ENCODE measurements around the gene TBC1D22A. TPM values are rescaled to one million over a fixed set of nuclear protein-coding genes. Genes with fewer than 3 reads are reported as not detected.

The TBC1D22A gene
- total and polyA plus RNA-seq, 2 donors from 2014 or later: 24.6 to 39.4 TPM

DNA sequence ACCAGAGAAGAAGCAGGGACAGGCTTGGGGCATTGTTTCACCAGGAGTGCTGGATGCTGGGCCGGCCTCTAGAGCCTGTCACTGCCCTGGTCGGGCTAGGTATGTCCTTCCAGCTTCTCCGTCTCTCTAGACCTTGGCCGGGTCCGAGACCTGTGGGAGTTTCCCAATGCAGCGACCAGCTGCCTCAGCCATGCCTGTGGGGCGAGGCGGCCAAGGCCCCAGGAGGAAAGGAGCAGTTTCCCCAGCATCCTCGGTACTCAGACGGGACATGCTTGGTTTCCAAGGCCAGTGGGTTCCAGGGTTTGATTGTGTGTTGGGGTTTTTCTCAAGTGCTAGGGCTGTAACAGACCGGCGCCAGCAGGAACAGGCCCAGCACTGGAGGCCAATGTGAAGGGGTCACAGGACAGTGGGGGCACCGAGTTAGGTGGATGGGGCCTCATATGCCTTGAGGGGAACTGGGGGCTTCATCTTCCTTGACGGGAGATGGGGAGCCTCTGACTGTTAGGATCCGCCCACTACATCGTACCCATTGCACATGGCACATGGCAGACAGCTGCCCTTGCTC is 339.0 kb downstream of the TBC1D22A start:
- Histone ChIP-seq H3K27me3 (ENCODE audit: control insufficient read depth, insufficient read depth, low read length) (no peaks in the 10 kb centered on the region), H3K9me3 (ENCODE audit: control insufficient read depth in 2 of 3, insufficient read depth in 1 of 3, low read length in 3 of 3) (no peaks in the 10 kb centered on the region), H3K9ac (ENCODE audit: low read length in 3 of 3) (no peak overlapping the region), H3K4me3 (ENCODE audit: low read length in 3 of 3) (no peak overlapping the region), H3K4me1 (ENCODE audit: control insufficient read depth in 2 of 3, insufficient read depth in 2 of 3, low read depth in 1 of 3, low read length in 3 of 3) (peaks cover 0 to 19% (median 12%) of the 10 kb centered on the region in 3 donors), H3K36me3 (ENCODE audit: control insufficient read depth in 2 of 3, insufficient read depth in 3 of 3, low read length in 3 of 3) (no peaks in the 10 kb centered on the region), H3K27ac (ENCODE audit: low read depth in 2 of 2, low read length in 2 of 2) (peak overlapping the region; percentile 75 to 82)
- DNase-seq (no peak), FAIRE-seq (no peak)
- intact Hi-C loops (cut with DNase I): no loop called here
- TF ChIP-seq, protein P1, sequence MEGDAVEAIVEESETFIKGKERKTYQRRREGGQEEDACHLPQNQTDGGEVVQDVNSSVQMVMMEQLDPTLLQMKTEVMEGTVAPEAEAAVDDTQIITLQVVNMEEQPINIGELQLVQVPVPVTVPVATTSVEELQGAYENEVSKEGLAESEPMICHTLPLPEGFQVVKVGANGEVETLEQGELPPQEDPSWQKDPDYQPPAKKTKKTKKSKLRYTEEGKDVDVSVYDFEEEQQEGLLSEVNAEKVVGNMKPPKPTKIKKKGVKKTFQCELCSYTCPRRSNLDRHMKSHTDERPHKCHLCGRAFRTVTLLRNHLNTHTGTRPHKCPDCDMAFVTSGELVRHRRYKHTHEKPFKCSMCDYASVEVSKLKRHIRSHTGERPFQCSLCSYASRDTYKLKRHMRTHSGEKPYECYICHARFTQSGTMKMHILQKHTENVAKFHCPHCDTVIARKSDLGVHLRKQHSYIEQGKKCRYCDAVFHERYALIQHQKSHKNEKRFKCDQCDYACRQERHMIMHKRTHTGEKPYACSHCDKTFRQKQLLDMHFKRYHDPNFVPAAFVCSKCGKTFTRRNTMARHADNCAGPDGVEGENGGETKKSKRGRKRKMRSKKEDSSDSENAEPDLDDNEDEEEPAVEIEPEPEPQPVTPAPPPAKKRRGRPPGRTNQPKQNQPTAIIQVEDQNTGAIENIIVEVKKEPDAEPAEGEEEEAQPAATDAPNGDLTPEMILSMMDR (IDR thresholded peaks at IDR 0.05; ENCODE audit: borderline replicate concordance, extremely low read depth, insufficient read depth): no peak

DNA sequence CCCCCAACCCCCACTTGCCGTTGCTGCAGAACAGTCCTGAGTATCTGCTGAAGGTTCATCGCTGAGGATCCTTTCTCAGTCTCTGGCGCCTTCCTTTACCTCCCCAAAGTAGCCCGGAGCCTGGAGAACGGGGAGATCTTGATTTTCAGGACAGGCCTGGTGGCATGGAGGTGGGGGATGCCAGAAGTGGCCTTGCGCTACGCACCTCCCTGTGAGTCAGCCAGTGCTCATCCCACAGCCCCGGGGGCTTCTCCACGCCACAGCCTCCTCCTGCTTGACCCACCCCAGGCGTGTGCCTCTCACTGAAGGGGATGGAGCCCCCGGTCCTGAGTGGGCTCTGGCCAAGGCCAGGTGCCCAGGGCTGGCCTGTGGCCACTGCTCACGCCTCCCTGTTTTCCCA is 339.6 kb downstream of the TBC1D22A start:
- Histone ChIP-seq H3K36me3 (ENCODE audit: control insufficient read depth in 2 of 3, insufficient read depth in 3 of 3, low read length in 3 of 3) (no peaks in the 10 kb centered on the region), H3K9me3 (ENCODE audit: control insufficient read depth in 2 of 3, insufficient read depth in 1 of 3, low read length in 3 of 3) (no peaks in the 10 kb centered on the region), H3K9ac (ENCODE audit: low read length in 3 of 3) (no peak overlapping the region), H3K4me3 (ENCODE audit: low read length in 3 of 3) (no peak overlapping the region), H3K27me3 (ENCODE audit: control insufficient read depth, insufficient read depth, low read length) (no peaks in the 10 kb centered on the region), H3K4me1 (ENCODE audit: control insufficient read depth in 2 of 3, insufficient read depth in 2 of 3, low read depth in 1 of 3, low read length in 3 of 3) (peaks cover 0 to 19% (median 12%) of the 10 kb centered on the region in 3 donors), H3K27ac (ENCODE audit: low read depth in 2 of 2, low read length in 2 of 2) (peak overlapping the region; percentile 75 to 82)
- TF ChIP-seq, protein P1 (IDR thresholded peaks at IDR 0.05; ENCODE audit: borderline replicate concordance, extremely low read depth, insufficient read depth): no peak
- FAIRE-seq (no peak), DNase-seq (peak in 1 of 5 donors; percentile 42)
- intact Hi-C loops (cut with DNase I): no loop called here

DNA sequence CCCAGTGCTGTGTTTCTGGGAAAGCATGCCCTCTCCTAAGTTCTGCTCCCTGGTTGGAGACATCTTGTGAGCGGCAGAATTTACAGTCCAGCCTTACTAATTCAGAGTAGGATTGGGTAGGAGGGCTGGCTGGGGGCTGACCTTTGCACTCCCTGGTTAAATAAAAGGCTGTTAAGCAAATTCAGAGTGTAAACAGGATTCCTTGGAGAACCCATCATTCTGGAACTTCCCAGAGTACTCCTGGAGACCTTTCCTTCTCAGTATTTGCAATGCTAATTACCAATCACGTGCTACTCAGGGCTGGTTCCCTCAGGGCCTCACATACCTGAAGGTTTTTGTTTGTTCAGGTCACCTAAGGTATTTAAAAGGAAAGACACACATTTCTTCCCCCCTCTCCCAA is 340.2 kb downstream of the TBC1D22A start:
- Histone ChIP-seq H3K4me3 (ENCODE audit: low read length in 3 of 3) (peak overlapping the region in 1 of 3 donors; percentile 22), H3K9ac (ENCODE audit: low read length in 3 of 3) (peak overlapping the region in 1 of 3 donors; percentile 28), H3K27ac (ENCODE audit: low read depth in 2 of 2, low read length in 2 of 2) (peak overlapping the region; percentile 77 to 82), H3K36me3 (ENCODE audit: control insufficient read depth in 2 of 3, insufficient read depth in 3 of 3, low read length in 3 of 3) (no peaks in the 10 kb centered on the region), H3K9me3 (ENCODE audit: control insufficient read depth in 2 of 3, insufficient read depth in 1 of 3, low read length in 3 of 3) (no peaks in the 10 kb centered on the region), H3K27me3 (ENCODE audit: control insufficient read depth, insufficient read depth, low read length) (no peaks in the 10 kb centered on the region), H3K4me1 (ENCODE audit: control insufficient read depth in 2 of 3, insufficient read depth in 2 of 3, low read depth in 1 of 3, low read length in 3 of 3) (peaks cover 0 to 19% (median 12%) of the 10 kb centered on the region in 3 donors)
- FAIRE-seq (no peak), DNase-seq (peak in 4 of 5 donors; percentile 44 to 78 (median 58))
- TF ChIP-seq, protein P1 (IDR thresholded peaks at IDR 0.05; ENCODE audit: borderline replicate concordance, extremely low read depth, insufficient read depth): no peak
- intact Hi-C loops (cut with DNase I): no loop called here

DNA sequence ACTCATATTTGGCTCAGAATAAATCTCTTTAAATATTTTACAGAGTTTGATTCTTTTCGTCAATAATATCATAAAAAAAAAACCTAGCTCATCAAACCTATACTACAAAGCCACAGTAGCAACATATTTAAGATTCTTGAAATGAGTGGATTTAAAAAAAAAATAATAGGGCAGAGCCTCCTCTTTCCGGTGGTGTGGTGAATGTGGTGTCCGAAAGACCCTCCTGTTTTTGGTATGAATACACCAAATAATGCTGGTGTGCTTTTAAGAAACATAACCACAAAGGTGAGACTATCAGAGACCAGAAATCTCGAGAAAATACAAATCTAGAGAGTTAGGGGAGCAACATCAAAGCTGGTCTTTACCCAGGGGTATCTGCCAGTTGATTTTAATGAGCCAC is 342.6 kb downstream of the TBC1D22A start:
- TF ChIP-seq, protein P1 (IDR thresholded peaks at IDR 0.05; ENCODE audit: borderline replicate concordance, extremely low read depth, insufficient read depth): no peak
- FAIRE-seq: no peak
- intact Hi-C loops (cut with DNase I): no loop called here

More for the DNA sequence above, 342.6 kb downstream of the TBC1D22A start:
- no peak for DNase-seq
- H3K36me3 ChIP-seq (ENCODE audit: control insufficient read depth in 2 of 3, insufficient read depth in 3 of 3, low read length in 3 of 3): no peaks in the 10 kb centered on the region
- no peak overlapping the region for H3K9ac ChIP-seq (ENCODE audit: low read length in 3 of 3)
- no peak overlapping the region for H3K4me3 ChIP-seq (ENCODE audit: low read length in 3 of 3)
- H3K4me1 ChIP-seq (ENCODE audit: control insufficient read depth in 2 of 3, insufficient read depth in 2 of 3, low read depth in 1 of 3, low read length in 3 of 3): peaks cover 0 to 19% (median 8%) of the 10 kb centered on the region in 3 donors
- H3K9me3 ChIP-seq (ENCODE audit: control insufficient read depth in 2 of 3, insufficient read depth in 1 of 3, low read length in 3 of 3): no peaks in the 10 kb centered on the region
- H3K27ac ChIP-seq (ENCODE audit: low read depth in 2 of 2, low read length in 2 of 2): no peak overlapping the region
- no peaks in the 10 kb centered on the region for H3K27me3 ChIP-seq (ENCODE audit: control insufficient read depth, insufficient read depth, low read length)
